ENCODE measurements around the gene NR4A1.

- TF ChIP-seq CTCF (IDR thresholded peaks at IDR 0.05; ENCODE audit: insufficient read depth, low read depth, low read length) (no peak), EZH2 (IDR thresholded peaks at IDR 0.05; ENCODE audit: insufficient read depth, low read length) (no peak)
These were observed 22.5 kb downstream of the NR4A1 start for GRCh38 chr12:52073531-52074381.

Measured in astrocyte (in vitro differentiated cells and primary cell).